RWPE2 (cell line): ENCODE data around the gene DNAJC11.

Source experiments
- ATAC-seq: fragments of 200-7000 bp; cut with Tn5 transposase; 3 replicates; pipeline ENCODE4 v1.9.1; 2021; ENCODE audit warnings: low read depth
- DNase-seq: peaks from one replicate; pipeline ENCODE4 v3.0.0-alpha.2; 2020; ENCODE audit warnings: low spot score
- H3K27ac ChIP-seq: fragments of 450-650 bp; 2 replicates; pipeline ENCODE4 v1.5.1; 2017; ENCODE audit warnings: mild to moderate bottlenecking; ENCODE audit not compliant: poor library complexity, severe bottlenecking
- H3K27me3 ChIP-seq: fragments of 250-450 bp; sonication (Bioruptor Pico); 2 replicates; pipeline ENCODE4 v1.5.1; 2021; ENCODE audit warnings: mild to moderate bottlenecking, moderate library complexity; ENCODE audit not compliant: insufficient read depth, poor library complexity, severe bottlenecking
- H3K36me3 ChIP-seq: fragments of 250-450 bp; sonication (Bioruptor Pico); 2 replicates; pipeline ENCODE4 v1.5.1; 2020; ENCODE audit warnings: low read depth, mild to moderate bottlenecking, moderate library complexity
- H3K4me1 ChIP-seq: fragments of 250-450 bp; sonication (Bioruptor Pico); 2 replicates; pipeline ENCODE4 v1.5.1; 2021; ENCODE audit warnings: mild to moderate bottlenecking, moderate library complexity; ENCODE audit not compliant: insufficient read depth, poor library complexity, severe bottlenecking
- H3K4me3 ChIP-seq: fragments of 250-450 bp; sonication (Bioruptor Pico); 2 replicates; pipeline ENCODE4 v1.5.1; 2021; ENCODE audit warnings: mild to moderate bottlenecking, moderate library complexity; ENCODE audit not compliant: severe bottlenecking
- H3K9me3 ChIP-seq: fragments of 250-450 bp; sonication (Bioruptor Pico); 2 replicates; pipeline ENCODE4 v1.5.1; 2021; ENCODE audit warnings: mild to moderate bottlenecking, moderate library complexity; ENCODE audit not compliant: severe bottlenecking
- TF ChIP-seq, protein P1 (sequence below): fragments of 450-650 bp; IDR thresholded peaks from one replicate; pipeline ENCODE4 v1.5.1; 2017; ENCODE audit warnings: mild to moderate bottlenecking, moderate library complexity; ENCODE audit not compliant: poor library complexity, severe bottlenecking

Gene DNAJC11

DNA sequence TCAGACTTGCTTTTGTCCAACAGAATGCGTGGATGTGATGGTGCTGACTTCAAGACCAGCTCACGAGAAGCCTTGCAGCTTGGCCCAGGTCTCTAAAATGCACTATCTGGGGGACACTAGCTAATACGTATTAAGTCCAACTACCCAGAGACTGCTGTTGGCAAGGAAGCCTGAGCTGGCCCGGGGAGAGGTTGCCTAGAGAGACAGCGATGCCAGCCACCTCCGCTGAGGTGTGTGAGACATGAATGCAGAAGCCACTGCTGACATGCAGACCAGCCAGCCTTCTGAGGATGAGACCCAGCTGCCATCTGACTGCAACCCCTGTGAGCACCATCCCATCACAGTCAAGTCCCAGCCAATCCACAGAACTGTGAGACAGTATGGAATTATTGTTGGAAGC is 44.5 kb downstream of the DNAJC11 start:
- no peak for DNase-seq
- H3K4me3 ChIP-seq = no peak overlapping the region
- no peaks in the 10 kb centered on the region for H3K9me3 ChIP-seq
- TF ChIP-seq, protein P1, sequence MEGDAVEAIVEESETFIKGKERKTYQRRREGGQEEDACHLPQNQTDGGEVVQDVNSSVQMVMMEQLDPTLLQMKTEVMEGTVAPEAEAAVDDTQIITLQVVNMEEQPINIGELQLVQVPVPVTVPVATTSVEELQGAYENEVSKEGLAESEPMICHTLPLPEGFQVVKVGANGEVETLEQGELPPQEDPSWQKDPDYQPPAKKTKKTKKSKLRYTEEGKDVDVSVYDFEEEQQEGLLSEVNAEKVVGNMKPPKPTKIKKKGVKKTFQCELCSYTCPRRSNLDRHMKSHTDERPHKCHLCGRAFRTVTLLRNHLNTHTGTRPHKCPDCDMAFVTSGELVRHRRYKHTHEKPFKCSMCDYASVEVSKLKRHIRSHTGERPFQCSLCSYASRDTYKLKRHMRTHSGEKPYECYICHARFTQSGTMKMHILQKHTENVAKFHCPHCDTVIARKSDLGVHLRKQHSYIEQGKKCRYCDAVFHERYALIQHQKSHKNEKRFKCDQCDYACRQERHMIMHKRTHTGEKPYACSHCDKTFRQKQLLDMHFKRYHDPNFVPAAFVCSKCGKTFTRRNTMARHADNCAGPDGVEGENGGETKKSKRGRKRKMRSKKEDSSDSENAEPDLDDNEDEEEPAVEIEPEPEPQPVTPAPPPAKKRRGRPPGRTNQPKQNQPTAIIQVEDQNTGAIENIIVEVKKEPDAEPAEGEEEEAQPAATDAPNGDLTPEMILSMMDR = no peak
- H3K27me3 ChIP-seq = no peaks in the 10 kb centered on the region
- ATAC-seq = no peak
- H3K27ac ChIP-seq = no peak overlapping the region
- no peaks in the 10 kb centered on the region for H3K4me1 ChIP-seq
- peaks cover 36% of the 10 kb centered on the region for H3K36me3 ChIP-seq

DNA sequence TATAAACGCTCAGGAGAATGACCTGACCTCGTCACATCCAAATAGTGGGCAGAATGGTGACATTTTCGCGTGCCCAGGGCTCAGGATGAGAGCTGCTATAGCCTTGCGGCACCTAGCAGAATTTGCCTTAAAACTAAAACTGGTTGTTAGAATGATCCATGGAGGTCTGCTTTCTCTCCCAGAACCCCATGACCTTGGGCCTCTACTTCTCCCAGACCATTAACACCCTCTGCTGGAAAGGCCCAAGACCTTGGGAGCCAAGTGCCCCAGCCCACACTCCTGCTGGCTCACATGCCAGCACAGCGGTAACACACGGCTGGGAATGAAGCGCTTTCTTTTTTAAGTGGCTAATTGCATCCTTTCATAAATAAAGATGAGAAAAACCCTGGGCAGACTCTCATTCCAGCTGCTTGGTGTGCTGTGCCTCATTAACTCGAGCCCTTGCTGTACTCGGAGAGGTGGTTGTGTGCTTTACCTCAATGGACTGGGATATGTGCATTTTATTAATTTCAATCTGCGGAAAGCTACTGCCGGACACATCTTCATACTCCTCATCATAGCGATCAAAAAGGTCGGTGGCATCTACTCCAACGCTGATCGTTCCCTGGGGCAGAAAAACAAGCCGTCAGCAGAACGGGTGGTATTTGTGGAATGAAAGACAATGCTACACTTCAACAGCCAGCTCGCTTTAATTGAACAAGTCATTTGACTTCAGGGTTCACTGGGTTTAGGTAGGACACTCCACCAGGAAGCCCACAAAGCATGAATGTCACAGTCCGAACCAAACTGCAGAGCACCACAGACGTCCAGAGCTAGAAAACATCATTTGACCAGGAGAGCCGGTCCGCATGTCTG is 48.0 kb downstream of the DNAJC11 start:
- no peak overlapping the region for H3K4me3 ChIP-seq
- peaks cover 46% of the 10 kb centered on the region for H3K36me3 ChIP-seq
- H3K27me3 ChIP-seq = no peaks in the 10 kb centered on the region
- H3K4me1 ChIP-seq = no peaks in the 10 kb centered on the region
- TF ChIP-seq, protein P1 = no peak
- H3K27ac ChIP-seq = no peak overlapping the region
- no peak for ATAC-seq
- H3K9me3 ChIP-seq = no peaks in the 10 kb centered on the region
- no peak for DNase-seq

DNA sequence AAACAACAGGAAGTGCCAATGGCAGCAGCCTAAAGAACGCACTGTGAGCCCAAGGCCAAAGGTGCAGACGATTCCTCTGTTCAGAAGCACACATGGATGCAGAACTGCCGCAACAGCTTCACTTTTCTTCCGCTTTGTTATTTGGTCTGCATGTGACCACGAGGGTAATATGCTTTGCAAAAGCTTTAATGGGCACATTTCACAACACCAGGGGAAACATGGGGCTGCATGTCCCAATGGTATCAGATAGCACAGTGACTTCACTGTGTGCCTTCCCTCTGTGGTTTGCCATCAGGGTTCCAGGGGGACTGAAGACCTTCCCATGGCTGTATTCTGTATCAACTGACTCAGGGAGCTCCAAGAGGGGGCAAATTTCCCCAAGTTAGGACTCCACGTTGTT is 48.6 kb downstream of the DNAJC11 start:
- DNase-seq (no peak), ATAC-seq (no peak)
- Histone ChIP-seq H3K27me3 (no peaks in the 10 kb centered on the region), H3K4me3 (no peak overlapping the region), H3K27ac (no peak overlapping the region), H3K4me1 (no peaks in the 10 kb centered on the region), H3K36me3 (peaks cover 43% of the 10 kb centered on the region), H3K9me3 (no peaks in the 10 kb centered on the region)
- TF ChIP-seq, protein P1 = no peak

DNA sequence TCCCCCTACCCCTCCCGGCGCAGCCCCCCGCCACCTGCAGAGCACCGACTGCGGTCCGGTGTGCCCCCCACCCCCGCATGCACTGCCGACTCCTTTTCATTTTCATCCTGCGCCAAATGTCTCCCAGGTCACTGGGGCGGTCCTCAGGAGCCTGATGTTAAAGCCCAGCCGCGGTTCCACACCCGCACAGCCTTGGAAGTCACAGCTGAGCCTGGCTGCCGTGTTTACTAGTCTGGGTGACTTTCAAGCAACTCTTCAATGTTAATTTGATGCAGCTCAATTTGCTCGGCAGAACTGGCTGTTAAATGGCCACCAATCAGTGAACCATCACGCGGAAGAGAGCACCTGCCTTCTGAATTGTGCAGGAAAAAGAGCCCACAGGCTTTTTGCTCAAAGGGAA is 49.7 kb downstream of the DNAJC11 start:
- DNase-seq = no peak
- TF ChIP-seq, protein P1 = no peak
- Histone ChIP-seq H3K9me3 (no peaks in the 10 kb centered on the region), H3K4me1 (no peaks in the 10 kb centered on the region), H3K36me3 (peaks cover 41% of the 10 kb centered on the region), H3K4me3 (no peak overlapping the region), H3K27ac (no peak overlapping the region), H3K27me3 (no peaks in the 10 kb centered on the region)
- no peak for ATAC-seq

DNA sequence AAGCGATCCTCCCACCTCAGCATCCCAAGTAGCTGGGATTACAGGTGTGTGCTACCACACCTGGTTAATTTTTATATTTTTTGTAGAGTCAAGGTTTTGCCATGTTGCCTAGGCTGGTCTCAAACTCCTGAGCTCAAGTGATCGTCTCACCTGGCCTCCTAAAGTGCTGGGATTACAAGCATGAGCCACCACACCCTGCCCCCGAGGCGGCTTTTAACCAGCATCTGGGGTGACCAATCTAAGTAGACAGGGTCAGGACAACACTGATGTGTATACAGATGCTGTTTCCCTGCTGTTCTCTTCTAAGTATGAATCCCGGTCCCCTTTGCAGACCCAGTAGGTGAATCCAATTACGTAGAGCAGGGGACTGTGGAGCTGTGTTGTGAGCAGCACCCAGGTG is 53.1 kb downstream of the DNAJC11 start:
- Histone ChIP-seq H3K27ac (no peak overlapping the region), H3K27me3 (no peaks in the 10 kb centered on the region), H3K4me1 (no peaks in the 10 kb centered on the region), H3K4me3 (no peak overlapping the region), H3K9me3 (no peaks in the 10 kb centered on the region), H3K36me3 (peaks cover 40% of the 10 kb centered on the region)
- DNase-seq (no peak), ATAC-seq (no peak)
- TF ChIP-seq, protein P1 = no peak
